LNCaP clone FGC (cell line): ENCODE results near the gene NR3C2.
"Not testable (repeated sequence)": the region's sequence is repeated elsewhere in the genome, so short reads cannot be mapped to it uniquely, and the experiment has no call there.

Experiments used
- DNase-seq: peaks from one replicate; pipeline ENCODE4 v3.0.0-alpha.2; 2011; ENCODE audit warnings: low read depth
- H3K4me3 ChIP-seq: 2 replicates; pipeline ENCODE4 v1.5.1; 2011; ENCODE audit warnings: mild to moderate bottlenecking, low read depth, low read length, control low read depth
- CTCF ChIP-seq: IDR thresholded peaks from 2 replicates; pipeline ENCODE4 v1.5.1; 2012; ENCODE audit warnings: mild to moderate bottlenecking; ENCODE audit not compliant: control insufficient read depth, insufficient read depth; ENCODE audit errors: extremely low read depth

NR3C2 gene

GRCh38 chr4:148145475-148145874, 296.7 kb downstream of the NR3C2 start:
- DNase-seq = no peak
- H3K4me3 ChIP-seq = no peak overlapping the region
- TF ChIP-seq CTCF = no peak

- no peak overlapping the region for H3K4me3 ChIP-seq
- no peak for TF ChIP-seq CTCF
- DNase-seq = no peak
These were observed 299.0 kb downstream of the NR3C2 start for GRCh38 chr4:148143174-148143573.

GRCh38 chr4:148141501-148141900, 300.7 kb downstream of the NR3C2 start:
- no peak for DNase-seq
- H3K4me3 ChIP-seq = no peak overlapping the region
- no peak for TF ChIP-seq CTCF

DNA sequence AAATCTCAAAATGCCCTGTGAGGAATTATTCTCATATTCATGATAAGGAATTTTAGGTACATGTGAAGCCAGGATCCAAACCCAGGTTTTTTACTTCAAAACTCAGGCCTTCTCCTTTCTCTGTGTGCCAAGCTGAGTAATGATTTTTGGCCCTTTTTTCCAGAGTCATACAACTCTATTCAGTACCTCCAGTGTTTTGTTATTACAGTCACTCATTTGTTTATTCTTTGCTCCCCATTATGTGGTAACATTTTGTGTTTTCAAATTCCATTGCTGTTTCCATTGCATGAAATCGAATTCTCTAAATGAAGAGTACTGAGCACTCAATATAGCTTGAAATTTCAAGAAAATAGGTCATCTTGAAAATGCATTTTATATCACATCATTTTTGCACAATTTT, 315.4 kb downstream of the NR3C2 start:
- no peak for TF ChIP-seq CTCF
- H3K4me3 ChIP-seq = no peak overlapping the region
- no peak for DNase-seq

- no peak overlapping the region for H3K4me3 ChIP-seq
- DNase-seq = no peak
- TF ChIP-seq CTCF = no peak
These were observed 317.7 kb downstream of the NR3C2 start for GRCh38 chr4:148124512-148124911.

DNA sequence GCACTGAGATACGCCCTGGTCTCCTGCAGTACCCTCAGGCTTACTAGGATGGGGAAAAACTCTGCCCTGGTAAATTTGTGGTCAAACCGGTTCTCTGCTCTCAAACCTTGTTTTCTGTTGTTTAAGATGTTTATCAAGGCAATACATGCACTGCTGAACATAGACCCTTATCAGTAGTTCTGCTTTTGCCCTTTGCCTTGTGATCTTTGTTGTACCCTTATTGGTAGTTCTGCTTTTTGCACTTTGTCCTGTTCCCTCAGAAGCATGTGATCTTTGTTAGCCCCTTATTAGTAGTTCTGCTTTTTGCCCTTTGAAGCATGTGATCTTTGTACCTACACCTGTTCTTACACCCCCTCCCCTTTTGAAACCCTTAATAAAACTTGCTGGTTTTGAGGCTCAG, 319.1 kb downstream of the NR3C2 start:
- DNase-seq, H3K4me3 ChIP-seq: not testable (repeated sequence)

DNA sequence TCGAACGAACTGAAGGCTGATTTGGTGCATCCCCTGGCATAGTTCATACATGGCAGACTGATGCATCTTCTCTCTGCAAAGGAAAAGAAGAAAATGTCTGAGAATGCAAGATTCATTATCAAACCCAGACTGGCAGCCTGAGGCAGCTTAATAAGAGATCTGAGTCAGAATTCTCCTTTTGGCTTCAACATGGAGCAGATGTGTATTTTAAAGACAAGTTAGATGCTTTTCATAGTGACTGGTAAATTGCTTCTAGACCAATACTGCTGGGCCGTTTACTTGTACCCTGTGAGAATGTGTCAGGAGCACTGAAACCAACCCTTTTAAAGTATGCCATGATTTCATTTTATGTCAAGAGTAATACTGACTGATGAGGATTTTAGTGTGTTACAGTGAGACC, 322.0 kb downstream of the NR3C2 start:
- DNase-seq = no peak
- no peak overlapping the region for H3K4me3 ChIP-seq
- no peak for TF ChIP-seq CTCF

DNA sequence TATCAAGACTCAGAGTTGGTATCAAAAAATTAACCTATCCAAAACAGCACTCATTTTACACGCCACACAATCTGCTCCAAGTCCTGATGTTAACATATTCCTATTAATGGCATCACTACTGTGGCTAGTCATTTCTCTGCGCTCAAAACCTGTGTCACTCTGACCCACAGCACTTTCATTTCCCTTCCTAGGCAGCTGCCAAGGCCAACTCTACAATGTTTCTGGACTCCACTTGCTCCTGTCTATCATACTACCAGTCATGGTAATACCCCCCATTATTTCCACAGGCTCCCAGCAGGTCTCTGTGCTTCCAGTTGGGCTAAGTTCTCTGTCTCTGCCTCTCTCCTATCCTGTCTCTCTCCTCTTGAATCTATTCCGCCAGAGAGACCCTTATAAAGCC, 323.6 kb downstream of the NR3C2 start:
- no peak overlapping the region for H3K4me3 ChIP-seq
- no peak for DNase-seq
- no peak for TF ChIP-seq CTCF
